Karpas-422 (cell line): ENCODE results near the gene QPCTL. TPM values are rescaled to one million over a fixed set of nuclear protein-coding genes. Genes with fewer than 3 reads are reported as not detected.
"Not testable (repeated sequence)": the region's sequence is repeated elsewhere in the genome, so short reads cannot be mapped to it uniquely, and the experiment has no call there.

Experiments used
- DNase-seq: peaks from one replicate; pipeline ENCODE4 v3.0.0-alpha.2; 2015
- H2AFZ ChIP-seq: fragments of 200-600 bp; sonication (generic); 2 replicates; pipeline ENCODE4 v1.6.1; 2014; ENCODE audit warnings: antibody characterized with exemption, low read length, mixed read lengths
- H3K27ac ChIP-seq: fragments of 200-600 bp; sonication (generic); 2 replicates; pipeline ENCODE4 v1.5.1; 2014; ENCODE audit warnings: mild to moderate bottlenecking, low read length, moderate library complexity
- H3K27me3 ChIP-seq: fragments of 200-600 bp; sonication (generic); 2 replicates; pipeline ENCODE4 v1.6.1; 2014; ENCODE audit warnings: low read length, mixed read lengths
- H3K36me3 ChIP-seq: fragments of 200-600 bp; sonication (generic); 2 replicates; pipeline ENCODE4 v1.6.1; 2014; ENCODE audit warnings: low read length, mixed read lengths; ENCODE audit not compliant: insufficient read depth
- H3K4me1 ChIP-seq: fragments of 200-600 bp; sonication (generic); 2 replicates; pipeline ENCODE4 v1.6.1; 2014; ENCODE audit warnings: mild to moderate bottlenecking, low read length, mixed read lengths
- H3K4me2 ChIP-seq: fragments of 200-600 bp; sonication (generic); 2 replicates; pipeline ENCODE4 v1.6.1; 2014; ENCODE audit warnings: low read length, low read depth, mild to moderate bottlenecking; ENCODE audit not compliant: poor library complexity, severe bottlenecking
- H3K4me3 ChIP-seq: fragments of 200-600 bp; sonication (generic); 2 replicates; pipeline ENCODE4 v1.5.1; 2014; ENCODE audit warnings: mild to moderate bottlenecking, antibody characterized with exemption, low read length, mixed read lengths
- H3K79me2 ChIP-seq: fragments of 200-600 bp; sonication (generic); 2 replicates; pipeline ENCODE4 v1.6.1; 2014; ENCODE audit warnings: mild to moderate bottlenecking, low read length, mixed read lengths
- H3K9ac ChIP-seq: fragments of 200-600 bp; sonication (generic); 2 replicates; pipeline ENCODE4 v1.6.0; 2014; ENCODE audit warnings: low read length
- H3K9me2 ChIP-seq: fragments of 200-600 bp; sonication (generic), shearing (Covaris generic); replicated peaks from 2 replicates; pipeline ENCODE4 v1.6.0; 2014; ENCODE audit warnings: mild to moderate bottlenecking, low read length, moderate library complexity; ENCODE audit not compliant: insufficient read depth
- H3K9me3 ChIP-seq: fragments of 300-700, 200-600 bp; sonication (generic); 2 replicates; pipeline ENCODE4 v1.6.1; 2014; ENCODE audit warnings: low read length, mixed read lengths
- H4K20me1 ChIP-seq: fragments of 200-600 bp; sonication (generic); 2 replicates; pipeline ENCODE4 v1.6.1; 2014; ENCODE audit warnings: mild to moderate bottlenecking, antibody characterized with exemption, low read length, low read depth; ENCODE audit not compliant: insufficient read depth
- total RNA-seq: library from RNA; depleted of rRNA; stranded (reverse); fragments of >200 nt; shearing (Covaris generic); gene quantifications from 2 replicates; pipeline ENCODE4 v1.2.3, GENCODE V29; 2014; ENCODE audit warnings: low replicate concordance

The QPCTL gene
- total RNA-seq, 1 experiment from 2014 or later = 21.4 TPM

- H2AFZ ChIP-seq = no peak overlapping the region
These were observed 25.7 kb downstream of the QPCTL start for GRCh38 chr19:45717983-45718650.

GRCh38 chr19:45720065-45720464 is 27.6 kb downstream of the QPCTL start:
- not testable (repeated sequence) for H3K4me3 ChIP-seq, DNase-seq, H2AFZ ChIP-seq, H3K27ac ChIP-seq, H3K9ac ChIP-seq, H3K9me3 ChIP-seq, H4K20me1 ChIP-seq, H3K27me3 ChIP-seq, H3K4me2 ChIP-seq, H3K9me2 ChIP-seq
- Histone ChIP-seq H3K4me1 (peaks cover 27% of the 10 kb centered on the region), H3K36me3 (peaks cover 17% of the 10 kb centered on the region; the same call in 1 of the 2 replicates), H3K79me2 (peaks cover 60% of the 10 kb centered on the region)

More at GRCh38 chr19:45717983-45718650, 25.7 kb downstream of the QPCTL start:
- H3K27ac ChIP-seq = peak overlapping the region; percentile 82
- H3K9me2 ChIP-seq = no peaks in the 10 kb centered on the region
- H3K4me1 ChIP-seq = peaks cover 29% of the 10 kb centered on the region
- peaks cover 6% of the 10 kb centered on the region; the same call in 1 of the 2 replicates for H3K36me3 ChIP-seq
- no peaks in the 10 kb centered on the region for H4K20me1 ChIP-seq
- H3K27me3 ChIP-seq = no peaks in the 10 kb centered on the region
- no peaks in the 10 kb centered on the region for H3K9me3 ChIP-seq
- DNase-seq = no peak
- peak overlapping the region; percentile 79 for H3K9ac ChIP-seq
- H3K4me3 ChIP-seq = peak overlapping the region; percentile 70
- peaks cover 54% of the 10 kb centered on the region for H3K79me2 ChIP-seq
- H3K4me2 ChIP-seq = peak overlapping the region; percentile 78

GRCh38 chr19:45728683-45729082 is 36.2 kb downstream of the QPCTL start:
- not testable (repeated sequence) for H3K9me2 ChIP-seq, H3K9ac ChIP-seq, H3K4me3 ChIP-seq, H3K9me3 ChIP-seq, H4K20me1 ChIP-seq, H3K27ac ChIP-seq, H3K27me3 ChIP-seq, H3K4me2 ChIP-seq, DNase-seq, H2AFZ ChIP-seq, H3K36me3 ChIP-seq
- H3K79me2 ChIP-seq = peaks cover 70% of the 10 kb centered on the region
- H3K4me1 ChIP-seq = peaks cover 14% of the 10 kb centered on the region

GRCh38 chr19:45729800-45730290 is 37.4 kb downstream of the QPCTL start:
- no peaks in the 10 kb centered on the region for H3K9me3 ChIP-seq
- peak; percentile 51 for DNase-seq
- H3K36me3 ChIP-seq = no peaks in the 10 kb centered on the region
- peaks cover 59% of the 10 kb centered on the region for H3K79me2 ChIP-seq
- peaks cover 14% of the 10 kb centered on the region for H3K4me1 ChIP-seq
- H2AFZ ChIP-seq = no peak overlapping the region
- H3K4me3 ChIP-seq = peak overlapping the region; percentile 86
- peak overlapping the region; percentile 90 for H3K9ac ChIP-seq
- no peaks in the 10 kb centered on the region for H3K9me2 ChIP-seq
- peaks cover 3% of the 10 kb centered on the region; the same call in 1 of the 2 replicates for H4K20me1 ChIP-seq
- peak overlapping the region; percentile 80 for H3K4me2 ChIP-seq
- H3K27me3 ChIP-seq = no peaks in the 10 kb centered on the region
- H3K27ac ChIP-seq = peak overlapping the region; percentile 55

GRCh38 chr19:45730368-45731288 is 38.2 kb downstream of the QPCTL start, which contains the start of gene FBXO46:
FBXO46 (minus strand) TSS chr19:45730896; CDS start chr19:45713495, 17,401 bp downstream.
- peak within 1 kb of the TSS; percentile 86 for H3K4me3 ChIP-seq
- H3K79me2 ChIP-seq = peaks cover 51% of the 10 kb centered on the region
- peak within 1 kb of the TSS; percentile 95; the same call in 1 of the 2 replicates for H2AFZ ChIP-seq

GRCh38 chr19:45733160-45733810 is 40.8 kb downstream of the QPCTL start, which contains the start of gene MEIOSIN:
MEIOSIN (plus strand) TSS chr19:45733439; CDS start chr19:45735377, 1,938 bp downstream.
- Histone ChIP-seq H3K9me2 (no peaks in the 10 kb centered on the region), H3K36me3 (no peaks in the 10 kb centered on the region)
- DNase-seq = no peak

More at GRCh38 chr19:45730368-45731288, 38.2 kb downstream of the QPCTL start, which contains the start of gene FBXO46:
- H3K9ac ChIP-seq = peak within 1 kb of the TSS; percentile 90
- H3K9me2 ChIP-seq = no peaks in the 10 kb centered on the region
- H3K9me3 ChIP-seq = no peaks in the 10 kb centered on the region
- no peaks in the 10 kb centered on the region for H3K27me3 ChIP-seq
- no peaks in the 10 kb centered on the region for H3K36me3 ChIP-seq
- H3K27ac ChIP-seq = peak within 1 kb of the TSS; percentile 55
- peaks cover 14% of the 10 kb centered on the region for H3K4me1 ChIP-seq
- peak within 1 kb of the TSS; percentile 80 for H3K4me2 ChIP-seq
- DNase-seq = peak; percentile 100
- H4K20me1 ChIP-seq = peaks cover 3% of the 10 kb centered on the region; the same call in 1 of the 2 replicates

GRCh38 chr19:45739498-45740439 is 47.3 kb downstream of the QPCTL start:
- peak; percentile 64 for DNase-seq
- no peak overlapping the region for H3K4me2 ChIP-seq
- no peaks in the 10 kb centered on the region for H3K9me2 ChIP-seq
- H3K27me3 ChIP-seq = no peaks in the 10 kb centered on the region
- no peak overlapping the region for H3K27ac ChIP-seq
- no peak overlapping the region for H3K4me3 ChIP-seq
- no peaks in the 10 kb centered on the region for H3K36me3 ChIP-seq
- no peak overlapping the region for H3K9ac ChIP-seq
- H3K4me1 ChIP-seq = peaks cover 6% of the 10 kb centered on the region
- H3K79me2 ChIP-seq = no peaks in the 10 kb centered on the region
- no peaks in the 10 kb centered on the region for H4K20me1 ChIP-seq
- H2AFZ ChIP-seq = no peak overlapping the region
- no peaks in the 10 kb centered on the region for H3K9me3 ChIP-seq

More at GRCh38 chr19:45733160-45733810, 40.8 kb downstream of the QPCTL start, which contains the start of gene MEIOSIN:
- Histone ChIP-seq H3K27ac (no peak within 1 kb of the TSS), H3K4me2 (no peak within 1 kb of the TSS), H3K27me3 (no peaks in the 10 kb centered on the region), H2AFZ (no peak within 1 kb of the TSS; the same call in 1 of the 2 replicates), H3K4me3 (no peak within 1 kb of the TSS), H3K4me1 (peaks cover 14% of the 10 kb centered on the region), H4K20me1 (no peaks in the 10 kb centered on the region), H3K79me2 (peaks cover 24% of the 10 kb centered on the region), H3K9me3 (no peaks in the 10 kb centered on the region), H3K9ac (no peak within 1 kb of the TSS)
